Epidermal melanocyte (primary cell): ENCODE measurements around the gene PCMT1.
"Not testable (repeated sequence)": the region's sequence is repeated elsewhere in the genome, so short reads cannot be mapped to it uniquely, and the experiment has no call there.

Source experiments
- DNase-seq: peaks from one replicate; pipeline ENCODE4 v3.0.0; 2011; ENCODE audit warnings: low spot score; ENCODE audit not compliant: insufficient read length

The PCMT1 gene

DNA sequence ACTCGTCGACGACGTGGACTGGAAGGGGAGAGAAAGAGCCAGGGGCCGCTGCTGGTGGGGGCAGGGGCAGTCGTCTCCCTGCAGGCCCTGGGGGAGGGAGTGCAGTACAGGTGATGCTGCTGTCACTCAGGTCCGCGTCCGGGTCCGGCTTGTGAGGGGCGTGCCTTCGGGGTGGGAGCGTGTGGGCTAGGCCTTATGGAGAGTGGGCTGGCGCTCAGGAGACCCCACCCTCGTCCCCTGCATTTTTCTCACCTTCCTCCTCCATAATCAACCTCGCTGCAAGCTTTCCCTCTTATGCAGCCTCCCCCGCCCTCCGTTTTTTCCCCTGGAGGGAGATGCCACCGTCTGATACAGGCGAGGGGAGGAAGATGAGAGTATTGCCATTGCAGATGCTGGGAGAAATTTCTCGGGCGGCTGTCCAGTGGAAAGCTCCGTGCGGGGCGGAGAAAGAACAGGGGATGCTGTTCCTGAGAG, 632 bp downstream of the PCMT1 start:
- no peak for DNase-seq

DNA sequence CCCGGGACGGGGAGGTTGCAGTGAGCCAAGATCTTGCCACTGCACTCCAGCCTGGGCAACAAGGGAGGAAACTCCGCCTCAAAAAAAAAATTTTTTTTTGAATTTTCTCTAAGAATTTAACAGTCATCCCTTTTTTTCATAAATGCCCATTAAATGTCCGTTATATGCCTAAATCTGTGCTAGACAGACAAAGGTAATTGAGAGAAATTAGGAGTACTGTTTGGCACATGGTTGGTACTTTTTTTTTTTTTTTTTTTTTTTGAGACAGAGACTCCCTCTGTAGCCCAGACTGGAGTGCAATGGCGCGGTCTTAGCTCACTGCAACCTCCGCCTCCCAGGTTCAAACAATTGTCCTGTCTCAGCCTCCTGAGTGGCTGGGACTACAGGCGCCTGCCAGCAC, 1.7 kb downstream of the PCMT1 start:
- DNase-seq: no peak

DNA sequence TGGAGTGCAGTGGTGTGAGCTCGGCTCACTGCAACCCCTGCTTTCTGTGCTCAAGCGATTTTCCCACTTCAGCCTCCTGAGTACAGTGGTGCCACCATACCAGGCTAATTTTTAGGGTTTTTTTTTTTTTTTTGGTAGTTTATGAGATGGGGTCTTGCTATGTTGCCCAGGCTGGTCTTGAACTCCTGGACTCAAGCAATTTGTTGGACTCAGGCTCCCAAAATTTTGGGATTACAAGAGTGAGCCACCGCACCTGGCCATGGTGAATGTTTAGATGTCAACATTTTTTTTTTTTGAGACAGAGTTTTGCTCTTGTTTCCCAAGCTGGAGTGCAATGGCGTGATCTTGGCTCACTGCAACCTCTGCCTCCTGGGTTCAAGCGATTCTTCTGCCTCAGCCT, 2.4 kb downstream of the PCMT1 start:
- not testable (repeated sequence) for DNase-seq

DNA sequence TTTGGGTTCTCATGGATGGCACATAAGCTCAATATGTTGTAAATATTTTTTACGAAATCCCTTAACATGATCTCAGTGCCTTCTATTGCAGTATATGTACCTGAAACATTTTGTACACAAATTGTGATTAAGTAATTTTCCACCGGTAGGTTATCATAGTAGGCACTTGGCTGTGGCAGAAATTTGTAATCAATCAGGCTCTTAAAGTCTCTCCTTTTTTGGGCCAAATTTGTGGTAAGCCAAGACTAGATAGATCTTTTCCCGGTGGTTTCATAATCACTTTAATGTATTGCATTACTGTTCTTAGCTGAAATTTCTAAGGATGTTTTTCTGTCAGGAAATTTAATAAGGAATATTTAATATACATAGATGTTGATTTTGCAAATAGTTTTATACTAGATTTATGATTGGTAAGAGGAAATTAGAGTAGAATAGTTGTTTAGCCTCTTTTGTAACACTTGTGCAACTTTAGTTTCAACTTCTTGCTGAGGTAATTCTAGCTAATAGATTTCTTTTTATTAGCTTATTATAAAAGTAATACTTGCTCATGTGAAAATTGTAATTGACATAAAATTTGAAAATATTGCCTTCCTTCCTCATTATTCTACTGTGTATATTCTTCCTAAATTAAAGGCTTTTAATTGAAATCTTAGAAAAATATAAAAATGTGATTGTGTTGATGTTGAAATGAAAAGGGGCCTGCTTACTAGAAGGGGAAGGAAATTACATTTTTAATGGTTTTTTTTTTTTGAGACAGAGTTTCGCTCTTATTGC, 3.2 kb downstream of the PCMT1 start:
- DNase-seq: no peak

DNA sequence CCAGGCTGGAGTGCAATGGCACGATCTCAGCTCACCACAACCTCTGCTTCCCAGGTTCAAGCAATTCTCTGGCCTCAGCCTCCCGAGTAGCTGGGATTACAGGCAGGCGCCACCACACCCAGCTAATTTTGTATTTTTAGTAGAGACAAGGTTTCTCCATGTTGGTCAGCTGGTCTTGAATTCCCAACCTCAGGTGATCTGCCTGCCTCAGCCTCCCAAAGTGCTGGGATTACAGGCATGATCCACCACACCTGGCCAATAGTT, 3.8 kb downstream of the PCMT1 start:
- not testable (repeated sequence) for DNase-seq

DNA sequence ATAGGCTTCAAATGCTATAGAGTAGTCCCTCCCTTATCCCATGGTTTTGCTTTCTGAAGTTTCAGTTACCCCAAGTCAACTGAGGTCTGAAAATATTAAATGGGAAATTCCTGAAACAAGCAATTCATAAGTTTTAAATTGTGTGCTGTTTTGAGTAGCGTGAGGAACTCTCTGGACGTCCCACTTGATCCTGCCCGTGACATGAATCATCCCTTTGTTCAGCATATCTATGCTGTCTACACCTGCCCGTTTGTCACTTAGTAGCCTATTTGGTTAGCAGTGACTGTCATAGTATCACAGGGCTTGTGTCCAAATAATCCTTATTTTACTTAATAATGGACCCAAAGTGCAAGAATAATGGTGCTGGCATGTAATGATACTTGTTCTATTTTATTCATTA, 5.0 kb downstream of the PCMT1 start:
- DNase-seq: no peak

DNA sequence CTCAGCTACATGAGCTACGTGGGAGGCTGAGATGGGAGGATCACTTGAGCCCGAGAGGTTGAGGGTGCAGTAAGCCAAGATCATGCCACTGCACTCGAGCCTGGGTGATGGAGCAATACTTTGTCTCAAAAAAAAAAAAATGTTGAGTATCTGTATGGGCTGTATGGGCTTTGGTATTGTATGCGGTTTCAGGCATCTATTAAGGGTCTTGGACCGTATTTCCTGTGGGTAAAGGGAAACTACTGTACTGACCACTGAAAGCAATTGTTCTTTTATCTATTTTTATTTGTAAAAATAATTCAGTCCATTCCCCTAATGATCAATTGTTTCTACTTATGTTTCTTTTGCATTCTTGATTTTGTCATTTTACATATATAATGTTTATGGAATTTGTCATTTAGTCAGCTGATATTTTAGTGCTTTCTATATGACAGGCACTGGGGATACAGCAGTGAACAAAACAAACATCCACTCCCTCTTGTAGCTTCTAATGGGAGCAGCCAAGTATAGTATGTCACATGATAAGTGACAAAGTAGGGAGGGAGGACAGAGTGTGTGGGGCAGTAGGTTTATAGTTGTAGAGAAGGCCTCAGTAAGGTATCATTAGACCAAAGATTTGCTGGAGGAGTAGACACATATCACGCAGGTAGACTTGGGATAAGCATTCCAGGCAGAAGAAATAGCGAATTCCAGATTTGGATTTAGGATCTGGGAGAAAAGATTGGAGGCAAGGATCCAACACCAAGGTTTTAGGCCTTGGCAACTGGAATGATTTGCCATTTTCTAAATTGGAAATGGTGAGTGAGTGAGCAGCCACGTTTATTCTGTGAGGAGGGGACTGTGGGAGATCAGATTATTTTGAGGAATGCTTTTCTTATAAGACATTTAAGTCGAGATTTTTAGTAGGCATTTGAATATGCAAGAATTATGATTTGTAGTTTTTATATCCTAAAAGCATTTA, 6.0 kb downstream of the PCMT1 start:
- no peak for DNase-seq

DNA sequence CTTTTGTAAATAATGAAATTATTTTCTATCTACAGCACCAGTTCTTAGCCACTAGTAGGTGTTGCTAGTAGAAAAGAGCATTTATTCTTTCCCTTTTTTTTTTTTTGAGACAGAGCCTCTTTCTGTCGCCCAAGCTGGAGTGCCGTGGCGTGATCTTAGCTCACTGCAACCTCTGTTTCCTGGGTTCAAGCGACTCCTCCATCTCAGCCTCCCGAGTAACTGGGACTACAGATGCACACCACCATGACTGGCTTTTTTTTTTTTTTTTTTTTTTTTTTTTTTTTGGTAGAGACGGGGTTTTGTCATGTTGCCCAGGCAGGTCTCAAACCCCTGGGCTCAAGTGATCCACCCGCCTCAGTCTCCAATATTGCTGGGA, 6.7 kb downstream of the PCMT1 start:
- DNase-seq: no peak

DNA sequence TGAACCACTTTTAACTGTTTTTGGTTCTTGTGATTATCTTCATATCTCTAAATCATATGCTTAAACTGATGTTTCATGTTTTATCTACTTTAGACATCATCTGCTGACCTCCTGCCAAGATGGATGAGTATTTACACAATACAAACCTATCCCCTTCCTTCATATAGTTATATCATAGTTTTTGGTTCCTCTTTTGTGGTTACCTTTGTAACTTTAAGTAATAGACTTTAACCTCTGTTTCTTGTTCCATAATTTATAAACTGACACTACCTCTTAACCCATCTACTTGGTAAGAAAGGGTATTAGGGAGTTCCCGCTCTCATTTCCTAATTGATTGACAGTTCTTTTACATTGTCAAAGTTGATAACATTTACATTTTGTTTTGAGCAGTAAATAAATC, 11.9 kb downstream of the PCMT1 start:
- no peak for DNase-seq

DNA sequence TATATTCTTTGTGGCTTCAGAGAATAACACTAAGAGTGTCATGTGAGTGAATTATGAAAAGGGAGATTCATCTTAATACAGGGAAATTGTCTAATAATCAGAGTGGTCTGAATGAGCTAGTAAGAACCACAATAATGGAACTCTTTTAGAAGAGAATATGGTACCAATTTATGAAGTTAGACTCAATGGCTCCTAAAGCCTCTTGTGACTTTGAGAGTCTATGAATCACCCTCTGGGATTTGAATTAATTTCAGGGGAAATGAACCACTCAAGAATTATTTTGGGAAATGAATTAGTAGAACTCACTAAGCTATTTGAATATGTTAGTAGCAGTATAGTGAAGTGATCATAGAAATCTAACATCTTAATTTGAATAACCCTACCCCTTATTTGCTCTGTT, 14.3 kb downstream of the PCMT1 start:
- no peak for DNase-seq

DNA sequence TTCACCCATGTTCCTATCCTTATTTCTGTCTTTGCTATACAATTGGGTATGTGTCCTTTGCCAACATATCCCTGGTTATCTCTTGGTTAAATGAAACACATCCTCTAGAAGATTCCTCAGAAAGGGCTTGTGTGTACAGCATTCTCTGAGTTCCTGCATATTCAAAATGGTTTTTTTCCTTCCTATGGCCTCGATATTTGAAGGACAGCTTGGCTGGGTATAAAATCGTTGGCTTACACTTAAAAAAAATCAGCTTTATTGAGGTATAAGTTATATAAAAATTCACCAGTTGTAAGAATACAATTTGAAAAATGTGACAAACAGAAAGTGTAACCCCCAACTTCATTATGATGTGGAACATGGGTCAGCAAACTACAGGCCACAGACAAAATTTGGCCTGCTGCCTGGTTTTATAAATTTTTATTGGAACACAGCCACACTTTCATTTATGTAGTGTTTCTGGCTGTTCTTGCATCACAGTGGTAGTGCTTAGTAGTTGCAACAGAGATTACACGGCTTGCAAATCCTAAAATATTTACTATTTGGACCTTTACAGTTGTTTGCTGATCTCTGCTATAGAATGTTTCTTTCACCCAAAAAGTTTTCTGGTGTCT, 16.7 kb downstream of the PCMT1 start:
- no peak for DNase-seq

DNA sequence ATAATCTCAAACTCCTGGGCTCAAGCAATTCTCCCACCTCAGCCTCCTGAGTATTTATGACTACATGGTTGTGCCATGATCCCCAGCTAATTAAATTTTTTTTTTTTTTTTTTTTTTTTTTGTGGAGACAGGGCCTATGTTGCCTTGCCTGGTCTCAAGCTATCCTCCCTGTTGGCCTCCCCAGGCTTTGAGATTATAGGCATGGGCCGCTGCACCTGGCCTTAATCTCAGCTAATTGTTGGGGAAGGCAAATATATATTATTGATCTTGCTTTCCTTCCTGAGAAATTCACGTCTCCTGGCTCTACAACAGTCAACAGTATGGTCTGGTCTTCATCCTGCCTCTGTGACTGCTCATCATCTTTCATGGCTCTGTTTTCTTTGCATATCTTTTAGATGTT, 20.1 kb downstream of the PCMT1 start:
- no peak for DNase-seq

DNA sequence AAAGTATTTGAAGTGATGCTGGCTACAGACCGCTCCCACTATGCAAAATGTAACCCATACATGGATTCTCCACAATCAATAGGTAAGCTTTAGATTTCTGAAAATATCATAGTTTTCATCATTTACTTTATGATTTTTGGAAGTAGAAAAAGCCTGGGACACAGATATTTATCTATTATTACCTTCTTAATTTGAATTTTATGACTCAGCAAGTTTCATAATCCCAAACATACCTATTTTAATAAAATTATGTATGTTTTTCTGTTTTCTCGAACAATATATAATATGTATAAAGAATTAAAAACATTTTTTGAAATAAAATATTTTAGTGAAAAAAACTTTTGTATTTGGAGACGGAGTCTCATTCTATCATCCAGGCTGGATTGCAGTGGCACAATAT, 21.6 kb downstream of the PCMT1 start:
- no peak for DNase-seq

DNA sequence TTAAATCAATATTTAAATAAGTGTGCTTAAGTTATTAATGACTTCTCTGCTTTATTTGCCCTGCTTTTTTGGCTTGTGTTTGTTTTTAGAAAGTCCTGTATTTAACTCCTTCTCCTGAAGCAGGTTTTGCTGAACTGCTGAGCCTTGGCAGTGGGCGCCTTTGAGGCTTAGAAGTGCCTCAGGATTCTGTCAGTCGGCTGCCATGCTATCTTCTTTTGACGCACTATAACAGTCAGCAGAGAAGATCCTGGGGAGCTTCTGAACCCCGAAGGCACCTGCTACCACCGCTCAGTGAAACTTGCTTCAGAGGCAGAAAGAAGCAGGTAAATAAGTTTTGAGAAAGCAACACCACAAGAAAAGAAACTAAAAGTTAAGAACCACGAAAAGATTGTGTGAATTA, 22.4 kb downstream of the PCMT1 start:
- DNase-seq: no peak

DNA sequence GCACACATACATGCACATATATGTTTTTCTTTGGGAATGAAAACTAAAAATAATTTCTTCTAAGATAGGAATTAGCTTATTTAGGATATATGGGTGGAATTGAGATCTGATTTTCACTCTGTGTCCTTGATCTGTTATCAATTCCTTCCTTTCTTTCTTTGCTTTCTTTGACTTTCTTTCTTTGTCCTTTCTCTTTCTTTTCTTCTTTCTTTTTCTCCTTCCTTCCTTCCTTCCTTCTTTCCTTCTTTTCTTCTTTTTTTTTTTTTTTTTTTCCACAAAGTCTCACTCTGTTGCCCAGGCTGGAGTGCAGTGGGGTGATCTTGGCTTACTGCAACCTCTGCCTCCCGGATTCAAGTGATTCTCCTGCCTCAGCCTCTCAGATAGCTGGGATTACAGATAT, 28.1 kb downstream of the PCMT1 start:
- DNase-seq: no peak

DNA sequence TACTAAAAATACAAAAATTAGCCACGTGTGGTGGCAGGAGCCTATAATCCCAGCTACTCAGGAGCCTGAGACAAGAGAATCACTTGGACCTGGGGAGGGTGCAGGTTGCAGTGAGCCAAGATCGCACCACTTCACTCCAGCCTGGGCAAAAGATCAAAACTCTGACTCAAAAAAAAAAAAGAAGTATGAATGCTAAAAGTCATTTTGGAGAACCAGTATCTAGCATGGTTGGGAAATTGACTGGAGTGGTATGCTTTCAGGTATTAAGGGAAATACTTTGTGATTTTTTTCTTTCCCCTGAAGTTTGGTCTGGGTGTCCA, 30.1 kb downstream of the PCMT1 start:
- no peak for DNase-seq

DNA sequence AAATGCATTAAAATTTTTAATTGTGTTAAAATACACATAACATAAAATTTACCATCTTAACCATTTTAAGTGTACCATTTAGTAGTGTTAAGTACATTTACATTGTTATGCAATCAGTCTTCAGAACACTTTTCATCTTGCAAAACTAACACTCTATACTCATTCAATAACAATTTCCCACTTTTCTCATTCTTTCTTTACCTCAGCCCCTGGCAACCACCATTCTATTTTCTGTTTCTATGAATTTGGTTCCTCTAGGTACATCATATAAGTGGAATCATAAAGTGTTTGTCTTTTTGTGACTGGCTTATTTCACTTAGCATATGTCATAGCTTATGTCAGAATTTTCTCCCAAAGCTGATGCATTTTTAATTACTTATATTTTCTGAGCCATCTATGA, 32.2 kb downstream of the PCMT1 start:
- DNase-seq: no peak

DNA sequence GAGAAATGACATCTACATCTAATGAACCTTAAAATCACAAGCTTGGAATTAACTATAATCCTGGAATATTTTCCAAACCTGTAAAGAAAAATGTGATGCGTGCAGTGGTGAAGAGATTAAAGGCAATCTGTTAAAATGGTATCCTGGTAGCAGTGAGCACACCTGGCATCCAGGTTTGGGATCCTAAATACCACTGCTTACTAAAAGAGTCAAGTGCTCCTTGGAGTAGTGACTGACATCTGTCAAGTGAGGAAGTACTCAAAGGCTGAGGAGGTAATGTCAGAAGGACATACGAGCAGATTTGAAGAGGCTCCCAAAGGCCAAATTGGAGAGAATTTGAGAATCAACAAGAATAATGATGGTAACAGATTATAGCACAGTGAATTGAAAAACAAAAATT, 32.8 kb downstream of the PCMT1 start:
- DNase-seq: no peak

DNA sequence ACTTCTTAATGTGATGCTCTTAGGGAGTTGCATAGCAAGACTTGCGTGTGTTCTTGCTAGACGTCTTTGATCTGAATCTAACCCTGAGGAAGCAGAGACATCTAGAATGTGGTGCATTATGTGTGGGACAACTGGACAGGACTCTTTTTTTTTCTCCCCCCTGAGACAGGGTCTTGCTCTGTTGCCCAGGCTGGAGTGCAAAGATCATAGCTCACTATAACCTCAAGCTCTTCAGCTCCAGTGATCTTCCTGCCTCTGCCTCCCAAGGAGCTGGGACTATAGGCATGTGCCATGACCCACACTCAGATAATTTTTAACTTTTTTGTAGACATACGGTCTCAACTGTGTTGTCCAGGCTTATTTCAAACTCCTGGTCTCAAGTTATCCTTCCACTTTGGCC, 34.0 kb downstream of the PCMT1 start:
- no peak for DNase-seq

DNA sequence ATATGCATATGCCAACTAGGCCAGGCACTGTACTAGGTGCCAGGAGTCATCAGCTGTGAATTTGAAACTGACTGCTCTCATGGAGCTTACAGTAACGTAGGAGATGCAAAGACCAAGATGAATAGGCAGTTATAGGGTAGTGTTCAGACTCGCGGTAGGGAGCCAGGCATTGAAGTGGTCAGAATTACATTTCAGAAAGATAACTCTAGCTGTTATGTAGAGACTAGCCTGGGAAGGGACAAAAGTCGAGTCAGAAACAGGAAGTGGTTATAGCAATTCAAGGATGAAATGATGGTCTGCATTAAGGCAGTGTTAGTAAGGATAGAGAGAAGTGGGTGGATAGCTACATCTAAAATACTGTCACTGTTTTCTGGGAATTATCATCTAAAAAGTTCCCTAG, 56.6 kb downstream of the PCMT1 start:
- DNase-seq: no peak

DNA sequence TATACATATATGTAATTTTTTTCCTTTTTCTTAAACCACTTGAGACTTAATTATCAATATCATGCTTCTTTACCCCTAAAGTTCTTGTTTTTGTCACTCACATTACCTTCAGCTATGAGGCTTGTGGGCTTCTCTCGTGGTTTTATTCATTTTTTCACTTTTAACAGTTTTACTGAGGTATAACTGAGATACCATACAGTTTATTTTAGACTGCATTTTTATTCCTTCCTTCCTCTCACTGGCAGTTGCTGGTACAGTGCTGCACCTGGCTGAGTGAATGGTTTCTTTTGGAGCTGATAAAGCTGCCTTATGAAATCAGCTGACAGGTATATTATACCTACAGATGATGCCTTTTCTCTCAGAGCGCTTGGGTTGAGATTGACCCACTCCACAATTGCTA, 60.3 kb downstream of the PCMT1 start:
- no peak for DNase-seq

DNA sequence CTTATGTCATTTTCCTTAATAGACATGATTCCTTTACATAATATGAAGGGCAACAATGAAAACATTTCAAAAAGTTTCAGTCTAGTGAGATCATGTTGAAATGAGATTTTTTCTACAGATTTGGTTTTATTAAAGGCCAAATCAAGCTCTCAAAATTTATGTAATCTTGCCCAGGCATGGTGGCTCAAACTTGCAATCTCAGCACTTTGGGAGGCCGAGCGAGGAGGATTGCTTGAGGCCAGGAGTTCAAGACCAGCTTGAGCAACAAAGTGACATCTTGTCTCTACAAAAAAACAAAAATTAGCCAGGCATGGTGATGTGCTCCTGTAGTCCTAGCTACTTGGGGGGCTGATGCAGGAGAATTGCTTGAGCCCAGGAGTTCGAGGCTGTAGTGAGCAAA, 63.8 kb downstream of the PCMT1 start:
- DNase-seq: no peak

DNA sequence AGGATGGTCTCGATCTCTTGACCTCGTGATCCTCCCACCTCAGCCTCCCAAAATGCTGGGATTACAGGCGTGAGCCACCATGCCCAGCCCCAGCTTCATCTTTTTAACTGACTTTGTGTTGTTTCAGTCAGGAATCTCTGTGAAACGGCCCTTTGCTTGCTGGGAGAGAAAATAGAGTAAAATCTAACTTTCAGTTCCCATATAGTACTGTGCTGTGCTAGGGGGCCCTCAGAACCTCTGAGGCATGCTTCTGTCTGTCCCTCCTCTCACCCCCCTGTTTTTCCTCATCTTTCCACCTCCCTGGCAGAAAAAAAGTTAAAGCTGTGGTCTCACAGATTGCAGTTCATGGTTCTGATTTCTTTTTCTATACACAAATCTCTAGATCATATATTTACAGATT, 66.2 kb downstream of the PCMT1 start:
- no peak for DNase-seq
